HepG2 (cell line): ENCODE measurements around the gene STPG4. TPM values are rescaled to one million over a fixed set of nuclear protein-coding genes. Genes with fewer than 3 reads are reported as not detected.
A peak's percentile ranks its signal among the peaks of the same experiment; 100 is the strongest.

Experiments used
- BHLHE40 ChIP-seq: IDR thresholded peaks from 2 replicates; pipeline ENCODE4 v1.6.1; 2011; ENCODE audit warnings: low read length, improper control_type of control experiment
- CHD4 ChIP-seq: fragments of 200-600 bp; sonication (generic); IDR thresholded peaks from 2 replicates; pipeline ENCODE4 v1.7.0; 2017; ENCODE audit warnings: mild to moderate bottlenecking, low read length, borderline replicate concordance
- DZIP1 ChIP-seq: sonication (generic); formaldehyde crosslinking; IDR thresholded peaks from 2 replicates; pipeline ENCODE4 v1.5.0; 2020; ENCODE audit warnings: mild to moderate bottlenecking, missing genetic modification reagents
- FIP1L1 ChIP-seq: fragments of 200-400 bp; formaldehyde crosslinking; IDR thresholded peaks from 2 replicates; pipeline ENCODE4 v1.6.1; 2018; ENCODE audit warnings: low read depth, mild to moderate bottlenecking, low read length, moderate library complexity, borderline replicate concordance; ENCODE audit not compliant: insufficient read depth
- FOXK2 ChIP-seq: fragments of 450-650 bp; IDR thresholded peaks from 2 replicates; pipeline ENCODE4 v1.6.1; 2016
- KDM2A ChIP-seq: sonication (generic); formaldehyde crosslinking; IDR thresholded peaks from 2 replicates; pipeline ENCODE4 v1.4.0; 2020; ENCODE audit warnings: low read depth, missing genetic modification reagents, borderline replicate concordance
- MAZ ChIP-seq, 2 experiments: sonication (generic) in 1 of 2; formaldehyde crosslinking in 1 of 2; IDR thresholded peaks; 2 replicates each; pipeline versions ENCODE4 v1.5.0 to v1.6.1; 2012 to 2020; ENCODE audit warnings: low read depth in 2 of 2, mild to moderate bottlenecking in 2 of 2, borderline replicate concordance in 1 of 2, improper control_type of control experiment in 1 of 2, low read length in 1 of 2, missing genetic modification reagents in 1 of 2, moderate library complexity in 1 of 2
- MXI1 ChIP-seq: IDR thresholded peaks from 3 replicates; pipeline ENCODE4 v1.6.1; 2012; ENCODE audit warnings: low read depth, low read length, inconsistent platforms, borderline replicate concordance
- RFX1 ChIP-seq: fragments of 450-650 bp; IDR thresholded peaks from 2 replicates; pipeline ENCODE4 v1.6.1; 2017
- SCMH1 ChIP-seq: sonication (generic); formaldehyde crosslinking; IDR thresholded peaks from 2 replicates; pipeline ENCODE4 v1.9.0; 2021; ENCODE audit warnings: missing genetic modification reagents, mild to moderate bottlenecking, borderline replicate concordance
- SMAD3 ChIP-seq: sonication (generic); formaldehyde crosslinking; IDR thresholded peaks from 2 replicates; pipeline ENCODE4 v1.4.0; 2020; ENCODE audit warnings: missing genetic modification reagents
- TFE3 ChIP-seq: IDR thresholded peaks from 2 replicates; pipeline ENCODE4 v1.6.1; 2016
- THRA ChIP-seq: sonication (generic); formaldehyde crosslinking; IDR thresholded peaks from 2 replicates; pipeline ENCODE4 v1.4.0; 2020; ENCODE audit warnings: missing genetic modification reagents, borderline replicate concordance
- ZNF598 ChIP-seq: sonication (generic); formaldehyde crosslinking; IDR thresholded peaks from 2 replicates; pipeline ENCODE4 v1.5.1; 2020; ENCODE audit warnings: mild to moderate bottlenecking, missing genetic modification reagents, borderline replicate concordance
- ZNF710 ChIP-seq: sonication (generic); formaldehyde crosslinking; IDR thresholded peaks from 2 replicates; pipeline ENCODE4 v1.5.0; 2020; ENCODE audit warnings: mild to moderate bottlenecking, missing genetic modification reagents, borderline replicate concordance
- polyA plus RNA-seq, 8 experiments: library from polyadenylated mRNA; depleted of rRNA in 3 of 8; stranded (reverse) in 7 of 8; unstranded in 1 of 8; fragments of >200 nt; fragmentation: Illumina TruSeq in 4 of 8; extraction: Trizol in 4 of 8; gene quantifications; 2 replicates each; pipeline versions ENCODE4 v1.2.1 to v1.2.3, GENCODE V29; 2011 to 2016; ENCODE audit warnings: low read depth in 4 of 8, missing spikeins in 1 of 8, mixed read lengths in 1 of 8; ENCODE audit not compliant: insufficient read depth in 1 of 8
- total RNA-seq, 5 experiments: library from RNA; depleted of rRNA; stranded (reverse); fragments of >200 nt; fragmentation: Illumina TruSeq; extraction: Trizol; gene quantifications; 2 replicates each; pipeline ENCODE4 v1.2.3, GENCODE V29; 2016; ENCODE audit warnings: low read depth in 1 of 5

Gene STPG4
- total and polyA plus RNA-seq, 2 of the 13 experiments (the other 11 are each of a cell fraction or from before 2014, with no cell fraction given): 0.11 to 0.15 TPM

- TF ChIP-seq RFX1 (no peak), ZNF710 (CRISPR knock-in tag) (peak; percentile 60; the same call in 1 of the 2 replicates), ZNF598 (CRISPR knock-in tag) (peak; percentile 63; the same call in 1 of the 2 replicates), BHLHE40 (no peak), MAZ (IDR thresholded peaks at IDR 0.05; ENCODE audit: borderline replicate concordance, low read depth, low read length) (no peak), MAZ (CRISPR knock-in tag; IDR thresholded peaks at IDR 0.05; ENCODE audit: low read depth) (peak; percentile 68; the same call in 1 of the 2 replicates), THRA (CRISPR knock-in tag) (peak; percentile 94), SMAD3 (CRISPR knock-in tag) (peak; percentile 97), FIP1L1 (no peak), KDM2A (CRISPR knock-in tag) (peak; percentile 64; the same call in 1 of the 2 replicates), FOXK2 (peak; percentile 84), DZIP1 (CRISPR knock-in tag) (no peak), SCMH1 (CRISPR knock-in tag) (no peak), MXI1 (0 out of 3 replicates have a peak, but pooled peaks have one; percentile 40), CHD4 (peak; percentile 94), TFE3 (CRISPR knock-in tag) (peak; percentile 62; the same call in 1 of the 2 replicates)
Measured at GRCh38 chr2:47078541-47079482, 76.3 kb downstream of the STPG4 start (continued).
